ENCODE measurements around the gene ZC3HAV1.
"Not testable (repeated sequence)": the region's sequence is repeated elsewhere in the genome, so short reads cannot be mapped to it uniquely, and the experiment has no call there.

ZC3HAV1 gene

DNA sequence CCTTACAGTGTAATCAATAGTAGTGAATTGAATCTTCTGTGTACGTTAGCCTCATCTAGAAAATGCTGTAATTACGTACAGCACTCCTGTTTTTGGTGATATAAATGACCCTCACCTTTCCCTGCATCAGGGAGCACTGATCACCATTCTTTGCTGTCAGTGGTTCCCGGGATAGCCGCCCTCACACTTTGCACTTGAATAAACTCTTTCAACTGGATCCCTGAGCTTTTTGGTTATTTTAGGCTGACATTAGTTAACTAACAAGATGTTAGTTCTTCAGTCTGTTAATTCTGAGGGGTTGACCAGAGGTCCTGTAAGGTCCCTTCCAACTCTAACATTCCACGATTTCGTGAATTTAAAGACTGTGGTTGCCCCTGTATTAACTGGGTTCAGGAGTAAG, 23.4 kb upstream of the ZC3HAV1 start:
- H3K4me3 ChIP-seq (ENCODE audit: low read depth, low read length) = peak overlapping the region; percentile 83
- TF ChIP-seq CTCF (IDR thresholded peaks at IDR 0.05; ENCODE audit: low read depth, low read length) (no peak), MYC (IDR thresholded peaks at IDR 0.05; ENCODE audit: low read depth, low read length) (no peak), POLR2A (IDR thresholded peaks at IDR 0.05; ENCODE audit: extremely low read depth, insufficient read length) (no peak)
- TF ChIP-seq, protein P1, sequence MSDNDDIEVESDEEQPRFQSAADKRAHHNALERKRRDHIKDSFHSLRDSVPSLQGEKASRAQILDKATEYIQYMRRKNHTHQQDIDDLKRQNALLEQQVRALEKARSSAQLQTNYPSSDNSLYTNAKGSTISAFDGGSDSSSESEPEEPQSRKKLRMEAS (IDR thresholded peaks at IDR 0.05; ENCODE audit: low read depth, low read length) = no peak
- DNase-seq (ENCODE audit: low read depth) = no peak

DNA sequence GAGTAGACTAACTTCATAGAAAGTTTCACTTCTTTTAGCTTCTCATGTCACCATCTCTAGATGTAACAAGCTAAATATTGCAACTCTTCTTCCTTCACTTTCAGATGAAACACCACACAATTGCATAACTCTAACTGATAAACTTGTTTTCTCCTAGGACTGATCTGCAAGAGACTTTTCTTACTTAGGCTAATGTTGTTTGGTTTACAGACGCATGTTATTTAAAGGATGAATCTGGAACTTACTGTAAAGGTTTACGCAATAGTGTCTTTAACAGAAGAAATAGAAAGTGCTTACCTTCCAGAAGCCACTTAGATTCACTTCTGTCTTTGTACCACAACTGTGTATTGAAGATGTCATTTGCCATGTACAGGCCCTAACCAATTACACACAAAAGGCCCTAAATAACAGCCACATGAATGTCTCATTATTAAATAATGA, 22.1 kb upstream of the ZC3HAV1 start:
- DNase-seq (ENCODE audit: low read depth) = peak; percentile 88
- peak overlapping the region; percentile 1 for H3K4me3 ChIP-seq (ENCODE audit: low read depth, low read length)
- TF ChIP-seq MYC (IDR thresholded peaks at IDR 0.05; ENCODE audit: low read depth, low read length) (0 out of 2 replicates have a peak, but pooled peaks have one; percentile 29), POLR2A (IDR thresholded peaks at IDR 0.05; ENCODE audit: extremely low read depth, insufficient read length) (no peak), CTCF (IDR thresholded peaks at IDR 0.05; ENCODE audit: low read depth, low read length) (no peak)
- TF ChIP-seq, protein P1 (IDR thresholded peaks at IDR 0.05; ENCODE audit: low read depth, low read length) = no peak; the same call in 1 of the 2 replicates

GRCh38 chr7:139129814-139130213, 20.3 kb upstream of the ZC3HAV1 start:
- H3K4me3 ChIP-seq (ENCODE audit: low read depth, low read length); DNase-seq (ENCODE audit: low read depth): not testable (repeated sequence)

DNA sequence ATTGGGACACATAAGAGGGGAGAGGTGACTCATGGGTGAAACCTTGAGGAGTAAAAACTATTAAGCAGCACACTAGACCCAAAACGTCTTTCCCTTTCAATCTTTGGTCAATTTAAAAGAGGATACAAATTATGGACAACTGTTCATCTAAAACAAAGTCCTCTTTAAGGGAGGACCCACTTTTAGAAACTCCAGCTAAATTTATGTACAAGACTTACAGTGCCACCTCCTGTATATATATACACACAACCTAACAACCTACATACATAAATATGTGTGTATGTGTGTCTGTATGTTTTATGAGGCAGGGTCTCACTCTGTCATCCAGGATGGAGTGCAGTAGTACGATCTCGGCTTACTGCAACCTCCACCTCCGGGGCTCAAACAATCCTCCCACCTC, 18.1 kb upstream of the ZC3HAV1 start:
- TF ChIP-seq CTCF (IDR thresholded peaks at IDR 0.05; ENCODE audit: low read depth, low read length) (no peak), POLR2A (IDR thresholded peaks at IDR 0.05; ENCODE audit: extremely low read depth, insufficient read length) (no peak), MYC (IDR thresholded peaks at IDR 0.05; ENCODE audit: low read depth, low read length) (no peak)
- TF ChIP-seq, protein P1 (IDR thresholded peaks at IDR 0.05; ENCODE audit: low read depth, low read length) = no peak
- peak; percentile 53 for DNase-seq (ENCODE audit: low read depth)
- H3K4me3 ChIP-seq (ENCODE audit: low read depth, low read length) = no peak overlapping the region

DNA sequence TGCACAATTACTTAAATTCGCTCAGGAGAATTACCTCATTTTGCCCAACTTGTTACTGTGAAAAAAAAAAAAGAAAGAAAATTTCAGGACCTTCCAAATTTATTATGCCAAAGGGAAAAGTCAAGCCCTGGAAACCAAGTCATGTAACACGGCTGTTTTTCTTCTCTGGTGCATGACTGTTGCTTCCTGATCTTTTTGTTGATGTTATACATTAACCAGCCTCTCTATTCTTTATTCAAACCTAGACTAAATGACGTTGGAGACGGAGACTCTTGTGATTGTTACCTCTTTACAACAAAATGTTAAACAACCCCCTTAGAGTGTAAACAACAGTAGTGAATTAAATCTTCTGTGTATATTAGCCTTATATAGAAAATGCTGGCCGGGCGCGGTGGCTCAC, 16.1 kb upstream of the ZC3HAV1 start:
- TF ChIP-seq, protein P1 (IDR thresholded peaks at IDR 0.05; ENCODE audit: low read depth, low read length) = no peak
- no peak for TF ChIP-seq POLR2A (IDR thresholded peaks at IDR 0.05; ENCODE audit: extremely low read depth, insufficient read length)
- no peak for TF ChIP-seq CTCF (IDR thresholded peaks at IDR 0.05; ENCODE audit: low read depth, low read length)
- TF ChIP-seq MYC (IDR thresholded peaks at IDR 0.05; ENCODE audit: low read depth, low read length) = no peak
- no peak overlapping the region for H3K4me3 ChIP-seq (ENCODE audit: low read depth, low read length)
- no peak for DNase-seq (ENCODE audit: low read depth)

- not testable (repeated sequence) for H3K4me3 ChIP-seq (ENCODE audit: low read depth, low read length); DNase-seq (ENCODE audit: low read depth)
Measured at GRCh38 chr7:139124995-139125394, 15.5 kb upstream of the ZC3HAV1 start.

- no peak overlapping the region for H3K4me3 ChIP-seq (ENCODE audit: low read depth, low read length)
- DNase-seq (ENCODE audit: low read depth) = no peak
- TF ChIP-seq CTCF (IDR thresholded peaks at IDR 0.05; ENCODE audit: low read depth, low read length) (no peak), MYC (IDR thresholded peaks at IDR 0.05; ENCODE audit: low read depth, low read length) (no peak)
Measured at GRCh38 chr7:139124084-139124914, 14.8 kb upstream of the ZC3HAV1 start.

All from NB4 (cell line).